ENCODE results near the gene MRPL10.
A peak's percentile ranks its signal among the peaks of the same experiment; 100 is the strongest.

MRPL10 gene

DNA sequence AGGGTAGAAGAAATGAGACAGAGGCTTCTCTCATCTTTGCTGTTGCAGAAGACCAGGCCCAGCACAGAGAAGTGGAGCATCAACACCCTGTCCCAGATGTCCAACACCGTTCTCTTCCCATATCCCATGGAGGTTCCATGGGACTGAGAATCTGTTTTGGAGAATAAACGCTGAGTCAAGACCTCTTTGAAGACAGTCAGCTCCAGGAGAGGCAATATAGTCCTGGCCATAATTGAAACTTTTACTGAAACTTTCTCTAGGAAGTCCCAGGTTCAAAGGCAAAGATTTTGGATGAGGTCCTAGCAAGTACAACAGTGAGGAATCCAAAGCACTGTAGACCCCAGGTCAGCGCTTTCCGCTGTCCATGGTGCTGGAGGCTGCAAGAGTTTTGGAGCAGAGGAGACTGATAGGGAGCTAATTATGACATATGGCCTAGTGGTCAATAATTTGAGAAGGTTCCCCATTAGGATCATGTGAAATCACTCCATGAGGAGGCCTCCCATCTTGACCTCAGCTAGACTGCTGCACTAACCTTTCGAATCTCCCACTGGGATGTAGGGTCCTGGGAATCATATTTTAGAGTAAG, 45.7 kb downstream of the MRPL10 start:
- Histone ChIP-seq H3K36me3 (replicated peaks in 1 of 2; ENCODE audit: control insufficient read depth in 2 of 2, insufficient read depth in 2 of 2, low read length in 2 of 2) (no peaks in the 10 kb centered on the region), H2BK120ac (ENCODE audit: low read depth, low read length) (no peak overlapping the region), H3K9me3 (replicated peaks in 1 of 2; ENCODE audit: control insufficient read depth in 2 of 2, insufficient read depth in 1 of 2, low read depth in 1 of 2, low read length in 2 of 2) (no peaks in the 10 kb centered on the region), H4K91ac (ENCODE audit: low read depth, low read length, poor library complexity) (no peak overlapping the region), H3K18ac (ENCODE audit: low read length) (no peak overlapping the region), H3K9ac (ENCODE audit: low read depth, low read length, poor library complexity) (no peak overlapping the region), H2AFZ (ENCODE audit: low read length) (no peak overlapping the region), H2BK12ac (ENCODE audit: low read length) (no peak overlapping the region), H3K23ac (ENCODE audit: low read depth, low read length, poor library complexity) (no peak overlapping the region), H3K4me3 (ENCODE audit: low read length in 2 of 2) (no peak overlapping the region), H3K4me1 (ENCODE audit: control insufficient read depth in 2 of 2, insufficient read depth in 1 of 2, low read depth in 1 of 2, low read length in 2 of 2) (peaks cover 0 to 3% of the 10 kb centered on the region in 2 donors), H2BK5ac (ENCODE audit: low read length) (no peak overlapping the region), H3K4ac (ENCODE audit: low read length) (no peak overlapping the region), H3K79me1 (ENCODE audit: low read depth, low read length) (no peaks in the 10 kb centered on the region), H2AK5ac (ENCODE audit: low read depth, low read length) (no peak overlapping the region), H4K8ac (ENCODE audit: low read depth, low read length) (no peak overlapping the region), H3K27ac (replicated peaks; ENCODE audit: low read length) (no peak overlapping the region), H2BK15ac (ENCODE audit: low read length) (no peak overlapping the region), H3K27me3 (ENCODE audit: control insufficient read depth in 3 of 3, insufficient read depth in 3 of 3, low read depth in 1 of 3, low read length in 3 of 3) (peaks cover 4 to 50% (median 13%) of the 10 kb centered on the region in 3 experiments), H3K4me2 (ENCODE audit: insufficient read depth, low read length, poor library complexity, severe bottlenecking) (no peak overlapping the region), H3K14ac (ENCODE audit: low read length) (no peak overlapping the region)
- no CpG with 5 or more reads among the region's 5 CpGs for WGBS, 2 donors (ENCODE audit: extremely low coverage in 2 of 2, insufficient read length in 2 of 2, insufficient replicate concordance in 1 of 2)
- peak; percentile 65 for DNase-seq (ENCODE audit: low spot score)

DNA sequence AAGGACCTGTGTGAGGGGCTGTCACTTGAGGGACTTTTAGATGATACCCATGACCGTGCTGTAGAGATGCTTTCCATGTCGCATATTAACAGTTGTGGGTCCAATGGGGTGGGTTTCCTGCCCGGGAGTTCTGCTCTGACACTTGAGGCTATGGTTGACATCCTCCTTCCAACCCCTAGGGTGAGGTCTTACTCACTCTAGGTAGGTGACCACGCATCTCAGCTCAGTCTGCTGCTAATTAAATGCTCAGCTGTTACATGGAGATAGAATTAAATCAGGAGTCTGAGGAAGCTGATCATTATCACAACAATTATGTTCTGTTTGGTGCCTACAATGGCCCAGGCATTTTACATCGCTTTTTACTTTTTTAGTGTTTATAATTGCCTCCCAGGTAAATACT, 49.9 kb downstream of the MRPL10 start:
- H2AFZ ChIP-seq (ENCODE audit: low read length) = no peak overlapping the region
- H3K79me1 ChIP-seq (ENCODE audit: low read depth, low read length) = no peaks in the 10 kb centered on the region
- no peak overlapping the region for H3K27ac ChIP-seq (replicated peaks; ENCODE audit: low read length)
- H3K4me3 ChIP-seq (ENCODE audit: low read length in 2 of 2) = no peak overlapping the region
- H4K91ac ChIP-seq (ENCODE audit: low read depth, low read length, poor library complexity) = no peak overlapping the region
- peak overlapping the region; percentile 47 for H3K23ac ChIP-seq (ENCODE audit: low read depth, low read length, poor library complexity)
- H2BK12ac ChIP-seq (ENCODE audit: low read length) = no peak overlapping the region
- H2BK15ac ChIP-seq (ENCODE audit: low read length) = no peak overlapping the region
- peak overlapping the region; percentile 91 for H3K14ac ChIP-seq (ENCODE audit: low read length)
- DNase-seq (ENCODE audit: low spot score) = no peak
- WGBS, 2 donors (ENCODE audit: extremely low coverage in 2 of 2, insufficient read length in 2 of 2, insufficient replicate concordance in 1 of 2) = no CpG with 5 or more reads among the region's 5 CpGs
- H3K9me3 ChIP-seq (replicated peaks in 1 of 2; ENCODE audit: control insufficient read depth in 2 of 2, insufficient read depth in 1 of 2, low read depth in 1 of 2, low read length in 2 of 2) = no peaks in the 10 kb centered on the region
- no peak overlapping the region for H3K18ac ChIP-seq (ENCODE audit: low read length)
- no peak overlapping the region for H2AK5ac ChIP-seq (ENCODE audit: low read depth, low read length)
- H3K4ac ChIP-seq (ENCODE audit: low read length) = no peak overlapping the region
- no peak overlapping the region for H3K9ac ChIP-seq (ENCODE audit: low read depth, low read length, poor library complexity)
- no peak overlapping the region for H4K8ac ChIP-seq (ENCODE audit: low read depth, low read length)
- no peaks in the 10 kb centered on the region for H3K36me3 ChIP-seq (replicated peaks in 1 of 2; ENCODE audit: control insufficient read depth in 2 of 2, insufficient read depth in 2 of 2, low read length in 2 of 2)
- no peak overlapping the region for H3K4me2 ChIP-seq (ENCODE audit: insufficient read depth, low read length, poor library complexity, severe bottlenecking)
- H2BK5ac ChIP-seq (ENCODE audit: low read length) = no peak overlapping the region
- no peaks in the 10 kb centered on the region for H3K4me1 ChIP-seq (ENCODE audit: control insufficient read depth in 2 of 2, insufficient read depth in 1 of 2, low read depth in 1 of 2, low read length in 2 of 2)
- H3K27me3 ChIP-seq (ENCODE audit: control insufficient read depth in 3 of 3, insufficient read depth in 3 of 3, low read depth in 1 of 3, low read length in 3 of 3) = peaks cover 0 to 37% (median 0%) of the 10 kb centered on the region in 3 experiments
- H2BK120ac ChIP-seq (ENCODE audit: low read depth, low read length) = no peak overlapping the region

DNA sequence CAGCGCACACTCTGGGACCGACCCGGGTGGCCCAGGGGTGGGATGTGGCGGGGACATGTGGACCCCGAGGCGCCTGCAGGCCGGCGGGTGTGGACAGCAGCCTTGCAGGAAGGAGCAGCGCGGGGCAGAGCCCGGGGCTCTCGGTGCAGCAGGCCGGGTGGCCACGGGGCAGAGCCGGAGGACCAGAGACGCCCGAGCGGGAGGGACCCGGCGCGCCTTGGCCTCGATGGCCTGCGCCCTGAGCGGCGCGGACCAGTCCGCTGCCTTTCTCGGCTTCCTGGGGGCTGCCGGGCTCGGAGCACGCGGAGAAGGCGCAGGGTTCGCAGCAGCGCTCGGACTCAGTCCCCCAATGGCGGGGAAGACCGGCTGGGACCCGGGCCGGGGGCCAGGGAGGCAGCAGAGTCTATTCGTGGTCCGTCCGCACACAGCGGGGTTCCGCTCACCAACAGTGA, 53.1 kb downstream of the MRPL10 start:
- no peak overlapping the region for H2BK120ac ChIP-seq (ENCODE audit: low read depth, low read length)
- peak overlapping the region; percentile 20 for H3K23ac ChIP-seq (ENCODE audit: low read depth, low read length, poor library complexity)
- H3K4ac ChIP-seq (ENCODE audit: low read length) = no peak overlapping the region
- H4K8ac ChIP-seq (ENCODE audit: low read depth, low read length) = no peak overlapping the region
- H3K4me3 ChIP-seq (ENCODE audit: low read length in 2 of 2) = no peak overlapping the region
- no peak overlapping the region for H2BK12ac ChIP-seq (ENCODE audit: low read length)
- no peaks in the 10 kb centered on the region for H3K4me1 ChIP-seq (ENCODE audit: control insufficient read depth in 2 of 2, insufficient read depth in 1 of 2, low read depth in 1 of 2, low read length in 2 of 2)
- H2BK15ac ChIP-seq (ENCODE audit: low read length) = no peak overlapping the region
- H3K27ac ChIP-seq (replicated peaks; ENCODE audit: low read length) = no peak overlapping the region
- H3K9ac ChIP-seq (ENCODE audit: low read depth, low read length, poor library complexity) = no peak overlapping the region
- H3K9me3 ChIP-seq (replicated peaks in 1 of 2; ENCODE audit: control insufficient read depth in 2 of 2, insufficient read depth in 1 of 2, low read depth in 1 of 2, low read length in 2 of 2) = peaks cover 0 to 2% of the 10 kb centered on the region in 2 donors
- no CpG with 5 or more reads among the region's 45 CpGs for WGBS, 2 donors (ENCODE audit: extremely low coverage in 2 of 2, insufficient read length in 2 of 2, insufficient replicate concordance in 1 of 2)
- H3K79me1 ChIP-seq (ENCODE audit: low read depth, low read length) = no peaks in the 10 kb centered on the region
- no peaks in the 10 kb centered on the region for H3K36me3 ChIP-seq (replicated peaks in 1 of 2; ENCODE audit: control insufficient read depth in 2 of 2, insufficient read depth in 2 of 2, low read length in 2 of 2)
- H3K14ac ChIP-seq (ENCODE audit: low read length) = no peak overlapping the region
- H4K91ac ChIP-seq (ENCODE audit: low read depth, low read length, poor library complexity) = no peak overlapping the region
- peaks cover 0 to 45% (median 4%) of the 10 kb centered on the region in 3 experiments for H3K27me3 ChIP-seq (ENCODE audit: control insufficient read depth in 3 of 3, insufficient read depth in 3 of 3, low read depth in 1 of 3, low read length in 3 of 3)
- H2BK5ac ChIP-seq (ENCODE audit: low read length) = no peak overlapping the region
- peak overlapping the region; percentile 57 for H3K18ac ChIP-seq (ENCODE audit: low read length)
- DNase-seq (ENCODE audit: low spot score) = no peak
- no peak overlapping the region for H2AFZ ChIP-seq (ENCODE audit: low read length)
- H2AK5ac ChIP-seq (ENCODE audit: low read depth, low read length) = no peak overlapping the region
- H3K4me2 ChIP-seq (ENCODE audit: insufficient read depth, low read length, poor library complexity, severe bottlenecking) = no peak overlapping the region

DNA sequence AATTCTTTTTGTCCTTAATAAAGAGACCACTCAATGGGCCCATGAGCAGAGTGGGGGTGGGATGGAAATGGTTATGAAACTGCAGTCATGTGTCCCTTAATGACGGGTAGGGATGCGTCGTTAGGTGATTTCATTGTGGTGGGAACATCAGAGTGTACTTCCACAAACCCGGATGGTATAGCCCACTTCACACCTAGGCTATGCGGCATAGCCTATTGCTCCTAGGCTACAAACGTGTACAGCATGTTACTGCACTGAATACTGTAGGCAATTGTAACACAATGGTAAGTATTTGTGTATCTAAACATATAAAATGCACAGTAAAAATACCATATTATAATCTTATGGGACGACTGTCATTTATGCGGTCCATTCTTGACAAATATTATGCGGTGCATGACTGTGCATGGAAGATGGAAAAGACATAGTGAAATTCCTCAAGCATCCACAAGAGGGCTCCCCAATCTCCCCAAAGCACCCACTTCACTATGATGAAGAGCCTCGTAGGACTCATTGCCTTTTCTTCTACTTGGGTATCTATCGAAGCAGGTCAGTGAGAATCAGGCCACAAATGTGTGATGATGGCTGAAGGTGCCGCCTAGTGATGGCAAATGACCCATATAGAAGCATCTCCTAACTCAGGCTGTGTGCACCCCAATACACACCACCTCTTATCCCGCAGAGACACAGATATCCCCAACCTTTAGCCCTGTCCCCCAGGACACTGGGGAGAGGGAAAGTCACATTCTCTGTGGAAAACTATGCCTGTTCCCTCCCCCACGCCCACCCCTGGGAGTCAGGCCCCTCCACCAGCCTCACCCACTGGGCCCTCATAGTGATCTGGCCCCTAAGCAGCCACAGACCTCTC, 54.8 kb downstream of the MRPL10 start:
- Histone ChIP-seq H2AFZ (ENCODE audit: low read length) (no peak overlapping the region), H3K4me2 (ENCODE audit: insufficient read depth, low read length, poor library complexity, severe bottlenecking) (no peak overlapping the region), H3K36me3 (replicated peaks in 1 of 2; ENCODE audit: control insufficient read depth in 2 of 2, insufficient read depth in 2 of 2, low read length in 2 of 2) (no peaks in the 10 kb centered on the region), H2BK12ac (ENCODE audit: low read length) (no peak overlapping the region), H3K18ac (ENCODE audit: low read length) (no peak overlapping the region), H3K79me1 (ENCODE audit: low read depth, low read length) (no peaks in the 10 kb centered on the region), H2BK120ac (ENCODE audit: low read depth, low read length) (no peak overlapping the region), H2BK5ac (ENCODE audit: low read length) (no peak overlapping the region), H3K9me3 (replicated peaks in 1 of 2; ENCODE audit: control insufficient read depth in 2 of 2, insufficient read depth in 1 of 2, low read depth in 1 of 2, low read length in 2 of 2) (peaks cover 0 to 2% of the 10 kb centered on the region in 2 donors), H3K23ac (ENCODE audit: low read depth, low read length, poor library complexity) (no peak overlapping the region), H2AK5ac (ENCODE audit: low read depth, low read length) (no peak overlapping the region), H4K91ac (ENCODE audit: low read depth, low read length, poor library complexity) (no peak overlapping the region), H3K27me3 (ENCODE audit: control insufficient read depth in 3 of 3, insufficient read depth in 3 of 3, low read depth in 1 of 3, low read length in 3 of 3) (peaks cover 0 to 34% (median 4%) of the 10 kb centered on the region in 3 experiments), H4K8ac (ENCODE audit: low read depth, low read length) (no peak overlapping the region), H3K4me3 (ENCODE audit: low read length in 2 of 2) (no peak overlapping the region), H3K4ac (ENCODE audit: low read length) (no peak overlapping the region), H3K27ac (replicated peaks; ENCODE audit: low read length) (no peak overlapping the region), H2BK15ac (ENCODE audit: low read length) (no peak overlapping the region), H3K9ac (ENCODE audit: low read depth, low read length, poor library complexity) (no peak overlapping the region), H3K14ac (ENCODE audit: low read length) (no peak overlapping the region), H3K4me1 (ENCODE audit: control insufficient read depth in 2 of 2, insufficient read depth in 1 of 2, low read depth in 1 of 2, low read length in 2 of 2) (no peaks in the 10 kb centered on the region)
- no CpG with 5 or more reads among the region's 14 CpGs for WGBS, 2 donors (ENCODE audit: extremely low coverage in 2 of 2, insufficient read length in 2 of 2, insufficient replicate concordance in 1 of 2)
- DNase-seq (ENCODE audit: low spot score) = no peak

All from neuronal stem cell (in vitro differentiated cells).